C4-2B (cell line): Measurements from ENCODE around the gene SH3BP1.

ENCODE experiments used
- ZFX ChIP-seq: fragments of 450-650 bp; IDR thresholded peaks from 2 replicates; pipeline ENCODE4 v1.6.1; 2017
- TF ChIP-seq, protein P1 (sequence below): fragments of 450-650 bp; conservative IDR thresholded peaks from 2 replicates; pipeline ENCODE4 v1.5.1; 2017; ENCODE audit warnings: mild to moderate bottlenecking

DNA sequence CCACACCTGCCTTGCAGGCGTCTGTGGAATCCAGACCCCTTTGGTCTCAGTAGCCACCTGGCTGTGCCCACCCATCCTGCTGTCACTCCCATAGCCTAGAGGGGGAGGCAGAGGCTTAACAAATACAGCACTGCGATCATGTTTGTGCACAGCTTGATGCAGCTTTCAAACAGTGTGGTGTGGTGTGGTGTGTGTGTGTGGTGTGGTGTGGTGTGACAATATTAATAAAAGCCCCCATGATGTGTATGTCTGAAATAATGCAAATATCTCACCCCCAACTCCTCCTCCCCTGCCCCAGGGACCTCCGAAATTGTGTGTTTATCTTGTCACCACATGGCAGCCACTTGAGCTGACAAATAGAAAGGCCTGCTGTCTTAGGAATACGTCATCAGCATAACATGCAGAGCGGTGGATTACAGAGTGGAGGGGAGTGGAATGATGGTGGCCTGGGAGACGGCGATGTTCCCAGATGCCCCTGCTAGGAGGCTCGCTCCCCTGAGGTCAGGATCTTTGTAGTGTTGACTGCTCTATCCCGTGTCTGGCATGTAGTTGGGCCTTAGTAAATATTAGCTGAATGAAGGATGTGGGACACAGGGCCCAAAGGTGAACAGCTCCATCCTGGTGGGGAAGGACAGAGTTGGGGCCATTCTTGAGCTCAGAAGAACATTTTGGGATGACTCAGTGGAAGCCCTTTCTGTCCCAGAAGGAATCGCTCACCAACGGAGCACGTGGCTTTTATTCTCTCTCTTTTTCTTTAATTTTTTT lies 21.9 kb downstream of the SH3BP1 start:
- TF ChIP-seq, protein P1, sequence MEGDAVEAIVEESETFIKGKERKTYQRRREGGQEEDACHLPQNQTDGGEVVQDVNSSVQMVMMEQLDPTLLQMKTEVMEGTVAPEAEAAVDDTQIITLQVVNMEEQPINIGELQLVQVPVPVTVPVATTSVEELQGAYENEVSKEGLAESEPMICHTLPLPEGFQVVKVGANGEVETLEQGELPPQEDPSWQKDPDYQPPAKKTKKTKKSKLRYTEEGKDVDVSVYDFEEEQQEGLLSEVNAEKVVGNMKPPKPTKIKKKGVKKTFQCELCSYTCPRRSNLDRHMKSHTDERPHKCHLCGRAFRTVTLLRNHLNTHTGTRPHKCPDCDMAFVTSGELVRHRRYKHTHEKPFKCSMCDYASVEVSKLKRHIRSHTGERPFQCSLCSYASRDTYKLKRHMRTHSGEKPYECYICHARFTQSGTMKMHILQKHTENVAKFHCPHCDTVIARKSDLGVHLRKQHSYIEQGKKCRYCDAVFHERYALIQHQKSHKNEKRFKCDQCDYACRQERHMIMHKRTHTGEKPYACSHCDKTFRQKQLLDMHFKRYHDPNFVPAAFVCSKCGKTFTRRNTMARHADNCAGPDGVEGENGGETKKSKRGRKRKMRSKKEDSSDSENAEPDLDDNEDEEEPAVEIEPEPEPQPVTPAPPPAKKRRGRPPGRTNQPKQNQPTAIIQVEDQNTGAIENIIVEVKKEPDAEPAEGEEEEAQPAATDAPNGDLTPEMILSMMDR = no peak
- no peak for TF ChIP-seq ZFX
